SH-SY5Y (cell line): ENCODE results near the gene SEMA4A.

ENCODE experiments used
- GATA2 ChIP-seq: IDR thresholded peaks from 2 replicates; pipeline ENCODE4 v1.6.1; 2011; ENCODE audit warnings: mild to moderate bottlenecking, low read depth, low read length
- GATA3 ChIP-seq: IDR thresholded peaks from 2 replicates; pipeline ENCODE4 v1.6.1; 2011; ENCODE audit warnings: low read depth, mild to moderate bottlenecking, low read length, moderate library complexity

DNA sequence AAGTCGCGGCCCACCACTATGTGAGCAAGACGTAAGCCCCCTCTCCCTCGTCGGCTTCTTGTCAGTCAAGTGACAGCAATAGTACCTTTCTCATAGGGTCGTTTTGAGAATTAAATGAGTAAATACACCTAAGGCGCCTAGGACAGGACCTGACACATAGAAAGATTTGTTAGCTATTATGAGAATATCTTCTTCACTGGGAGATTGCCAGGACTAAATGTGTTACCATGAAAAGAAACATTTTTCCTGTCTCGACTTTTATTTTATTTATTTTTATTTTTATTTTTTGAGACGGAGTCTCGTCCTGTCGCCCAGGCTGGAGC, 60.2 kb downstream of the SEMA4A start:
- TF ChIP-seq GATA2 (no peak), GATA3 (no peak)
